Right lobe of liver (tissue), 4 donors: ENCODE results near the gene MTX2.

ENCODE experiments used
- CTCF ChIP-seq, 4 donors: fragments of 200-600 bp in 3 of 4; fragments of 450-650 bp in 1 of 4; IDR thresholded peaks; one replicate each; pipeline versions ENCODE4 v1.5.1 to v1.8.0; 2016 to 2022; ENCODE audit warnings: antibody characterized with exemption in 4 of 4, mild to moderate bottlenecking in 2 of 4
- POLR2A ChIP-seq: fragments of 450-650 bp; IDR thresholded peaks from one replicate; pipeline ENCODE4 v1.6.1; 2017; ENCODE audit warnings: antibody characterized with exemption, mild to moderate bottlenecking
- donor health status: DM: no; HTN: no; CAD: no.
- donor health status: DM: no; HTN: no; CAD: no.
- donor health status: DM: no; HTN: yes; CAD: no.

GRCh38 chr2:176247859-176248258 lies 21.4 kb upstream of the MTX2 start:
- TF ChIP-seq CTCF (IDR thresholded peaks at IDR 0.05) (no peak), POLR2A (no peak)
